Erythroblast (primary cell): Measurements from ENCODE around the gene CARF.
"Not testable (repeated sequence)": the region's sequence is repeated elsewhere in the genome, so short reads cannot be mapped to it uniquely, and the experiment has no call there.

Source experiments
- GATA1 ChIP-seq: IDR thresholded peaks from 2 replicates; pipeline ENCODE4 v1.6.1; 2011; ENCODE audit warnings: low read depth, mild to moderate bottlenecking, control low read depth, low read length, moderate library complexity
- POLR2A ChIP-seq: IDR thresholded peaks from 2 replicates; pipeline ENCODE4 v1.6.1; 2011; ENCODE audit warnings: mild to moderate bottlenecking, low read length

GRCh38 chr2:202949333-202949732 lies 37.3 kb downstream of the CARF start:
- not testable (repeated sequence) for TF ChIP-seq POLR2A, GATA1
